GOT3 (cell line): ENCODE measurements around the gene HSPA12B.
"Not testable (repeated sequence)": the region's sequence is repeated elsewhere in the genome, so short reads cannot be mapped to it uniquely, and the experiment has no call there.

Source experiments
- DNase-seq: peaks from one replicate; lab custom pipeline; 2025; ENCODE audit warnings: mixed read lengths; lab: John Stamatoyannopoulos, UW

HSPA12B gene

GRCh38 chr20:3787324-3788014 lies 55.0 kb downstream of the HSPA12B start:
- DNase-seq = no peak

- DNase-seq = no peak
These were observed 56.2 kb downstream of the HSPA12B start for GRCh38 chr20:3788685-3789155.

- not testable (repeated sequence) for DNase-seq
These were observed 56.7 kb downstream of the HSPA12B start for GRCh38 chr20:3789201-3789600.

GRCh38 chr20:3794168-3794567 lies 61.7 kb downstream of the HSPA12B start:
- not testable (repeated sequence) for DNase-seq

GRCh38 chr20:3794701-3795420 lies 62.4 kb downstream of the HSPA12B start:
- DNase-seq = no peak

- peak; percentile 83 for DNase-seq
These were observed 63.3 kb downstream of the HSPA12B start, which contains the start of gene CDC25B for GRCh38 chr20:3795511-3796468. CDC25B (plus strand) TSS chr20:3796310; CDS start chr20:3796532, 222 bp downstream.

- no peak for DNase-seq
These were observed 64.2 kb downstream of the HSPA12B start for GRCh38 chr20:3796477-3797225.

GRCh38 chr20:3797226-3797545 lies 64.7 kb downstream of the HSPA12B start:
- DNase-seq = no peak

GRCh38 chr20:3797592-3798372 lies 65.3 kb downstream of the HSPA12B start:
- no peak for DNase-seq

- no peak for DNase-seq
These were observed 65.9 kb downstream of the HSPA12B start for GRCh38 chr20:3798373-3798768.

GRCh38 chr20:3798908-3799248 lies 66.4 kb downstream of the HSPA12B start:
- DNase-seq = no peak

- DNase-seq = no peak
These were observed 67.9 kb downstream of the HSPA12B start for GRCh38 chr20:3800256-3800877.

- no peak for DNase-seq
These were observed 68.4 kb downstream of the HSPA12B start for GRCh38 chr20:3800878-3801260.

GRCh38 chr20:3801299-3801698 lies 68.8 kb downstream of the HSPA12B start:
- DNase-seq = no peak

GRCh38 chr20:3801846-3802245 lies 69.4 kb downstream of the HSPA12B start:
- DNase-seq = no peak
